ENCODE data around the gene TASP1.

- TF ChIP-seq POLR2A (IDR thresholded peaks at IDR 0.05) (no peak), CTCF (IDR thresholded peaks at IDR 0.05 in 8 of 11, conservative IDR thresholded peaks at IDR 0.05 in 3 of 11) (no peak), POLR2AphosphoS5 (IDR thresholded peaks at IDR 0.05) (no peak)
Observed at GRCh38 chr20:13571662-13572061, 67.1 kb downstream of the TASP1 start.

Data from spleen (tissue), 7 donors.